ENCODE data around the gene BRME1.

Gene BRME1

GRCh38 chr19:13918726-13919411, 13.0 kb upstream of the BRME1 start:
- DNase-seq (ENCODE audit: low read depth), result no peak
- H3K4me3 ChIP-seq (ENCODE audit: control insufficient read depth, low read depth, low read length), result no peak overlapping the region
- TF ChIP-seq, protein P1, sequence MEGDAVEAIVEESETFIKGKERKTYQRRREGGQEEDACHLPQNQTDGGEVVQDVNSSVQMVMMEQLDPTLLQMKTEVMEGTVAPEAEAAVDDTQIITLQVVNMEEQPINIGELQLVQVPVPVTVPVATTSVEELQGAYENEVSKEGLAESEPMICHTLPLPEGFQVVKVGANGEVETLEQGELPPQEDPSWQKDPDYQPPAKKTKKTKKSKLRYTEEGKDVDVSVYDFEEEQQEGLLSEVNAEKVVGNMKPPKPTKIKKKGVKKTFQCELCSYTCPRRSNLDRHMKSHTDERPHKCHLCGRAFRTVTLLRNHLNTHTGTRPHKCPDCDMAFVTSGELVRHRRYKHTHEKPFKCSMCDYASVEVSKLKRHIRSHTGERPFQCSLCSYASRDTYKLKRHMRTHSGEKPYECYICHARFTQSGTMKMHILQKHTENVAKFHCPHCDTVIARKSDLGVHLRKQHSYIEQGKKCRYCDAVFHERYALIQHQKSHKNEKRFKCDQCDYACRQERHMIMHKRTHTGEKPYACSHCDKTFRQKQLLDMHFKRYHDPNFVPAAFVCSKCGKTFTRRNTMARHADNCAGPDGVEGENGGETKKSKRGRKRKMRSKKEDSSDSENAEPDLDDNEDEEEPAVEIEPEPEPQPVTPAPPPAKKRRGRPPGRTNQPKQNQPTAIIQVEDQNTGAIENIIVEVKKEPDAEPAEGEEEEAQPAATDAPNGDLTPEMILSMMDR (IDR thresholded peaks at IDR 0.05; ENCODE audit: control insufficient read depth, insufficient read depth, low read depth, low read length, missing control alignments), result no peak

GRCh38 chr19:13917888-13918406, 12.0 kb upstream of the BRME1 start:
- no peak for DNase-seq (ENCODE audit: low read depth)
- TF ChIP-seq, protein P1 (IDR thresholded peaks at IDR 0.05; ENCODE audit: control insufficient read depth, insufficient read depth, low read depth, low read length, missing control alignments), result no peak
- no peak overlapping the region for H3K4me3 ChIP-seq (ENCODE audit: control insufficient read depth, low read depth, low read length)

- TF ChIP-seq, protein P1 (IDR thresholded peaks at IDR 0.05; ENCODE audit: control insufficient read depth, insufficient read depth, low read depth, low read length, missing control alignments), result no peak
- DNase-seq (ENCODE audit: low read depth), result no peak
- no peak overlapping the region for H3K4me3 ChIP-seq (ENCODE audit: control insufficient read depth, low read depth, low read length)
Observed at GRCh38 chr19:13914777-13915176, 8.9 kb upstream of the BRME1 start.

DNA sequence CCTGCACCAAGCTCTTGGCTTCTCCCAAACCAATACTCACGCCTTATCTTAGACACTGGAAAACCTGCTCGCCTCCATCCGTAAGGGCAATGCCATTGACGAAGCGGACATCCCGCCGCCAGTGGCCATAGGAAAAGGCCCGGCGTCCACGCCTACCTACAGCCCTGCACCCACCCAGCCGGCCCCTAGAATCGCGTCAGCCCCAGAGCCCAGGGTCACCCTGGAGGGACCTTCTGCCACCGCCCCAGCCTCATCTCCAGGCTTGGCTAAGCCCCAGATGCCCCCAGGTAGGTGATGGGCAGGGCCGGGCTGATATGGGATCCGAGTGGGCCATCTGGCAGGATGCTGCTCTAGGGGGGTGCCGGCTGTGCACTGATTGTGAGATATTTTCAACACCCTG, 7.4 kb upstream of the BRME1 start:
- TF ChIP-seq, protein P1 (IDR thresholded peaks at IDR 0.05; ENCODE audit: control insufficient read depth, insufficient read depth, low read depth, low read length, missing control alignments), result no peak
- no peak for DNase-seq (ENCODE audit: low read depth)
- H3K4me3 ChIP-seq (ENCODE audit: control insufficient read depth, low read depth, low read length), result no peak overlapping the region

GRCh38 chr19:13909430-13909829, 3.5 kb upstream of the BRME1 start:
- TF ChIP-seq, protein P1 (IDR thresholded peaks at IDR 0.05; ENCODE audit: control insufficient read depth, insufficient read depth, low read depth, low read length, missing control alignments), result no peak
- DNase-seq (ENCODE audit: low read depth), result no peak
- no peak overlapping the region for H3K4me3 ChIP-seq (ENCODE audit: control insufficient read depth, low read depth, low read length)

DNA sequence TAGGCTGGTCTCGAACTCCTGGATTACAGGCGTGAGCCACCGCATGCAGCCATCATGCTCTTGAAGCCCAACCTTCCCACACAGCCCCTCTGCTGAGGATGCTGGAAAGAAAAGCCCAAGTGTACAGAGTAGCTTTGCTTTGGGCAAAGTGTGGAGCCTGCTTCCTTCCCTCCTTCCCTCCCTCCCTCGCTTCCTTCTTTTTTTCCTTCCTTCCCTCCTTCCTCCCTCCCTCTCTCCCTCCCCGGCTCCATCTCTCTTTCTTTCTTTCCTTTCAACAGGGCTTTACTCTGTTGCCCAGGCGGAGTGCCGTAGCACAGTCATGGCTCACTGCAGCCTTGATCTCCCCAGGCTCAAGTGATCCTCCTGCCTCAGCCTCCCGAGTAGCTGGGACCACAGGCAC, 2.8 kb upstream of the BRME1 start:
- no peak overlapping the region for H3K4me3 ChIP-seq (ENCODE audit: control insufficient read depth, low read depth, low read length)
- TF ChIP-seq, protein P1 (IDR thresholded peaks at IDR 0.05; ENCODE audit: control insufficient read depth, insufficient read depth, low read depth, low read length, missing control alignments), result no peak
- no peak for DNase-seq (ENCODE audit: low read depth)
